Chondrocyte (in vitro differentiated cells): ENCODE data around the gene VPS13A. TPM values are rescaled to one million over a fixed set of nuclear protein-coding genes. Genes with fewer than 3 reads are reported as not detected.
A peak's percentile ranks its signal among the peaks of the same experiment; 100 is the strongest.

Experiments used
- DNase-seq: peaks from one replicate; pipeline ENCODE4 v3.0.0; 2021; ENCODE audit warnings: mixed read lengths, low spot score
- H3K27ac Mint-ChIP-seq: one replicate; pipeline ENCODE4 v1.8.0; 2021; ENCODE audit warnings: mild to moderate bottlenecking, moderate library complexity, mixed read lengths; ENCODE audit not compliant: unreplicated experiment
- H3K27me3 Mint-ChIP-seq: 2 replicates; pipeline ENCODE4 v1.8.0; 2021; ENCODE audit warnings: low read depth, mixed read lengths
- H3K36me3 Mint-ChIP-seq: 2 replicates; pipeline ENCODE4 v1.8.0; 2021; ENCODE audit warnings: low read depth, mixed read lengths
- H3K4me1 Mint-ChIP-seq: 2 replicates; pipeline ENCODE4 v1.8.0; 2021; ENCODE audit warnings: low read depth, mild to moderate bottlenecking, mixed read lengths
- H3K4me3 Mint-ChIP-seq: one replicate; pipeline ENCODE4 v1.8.0; 2021; ENCODE audit warnings: mild to moderate bottlenecking, moderate library complexity, mixed read lengths; ENCODE audit not compliant: unreplicated experiment
- H3K9me3 Mint-ChIP-seq: 2 replicates; pipeline ENCODE4 v1.8.0; 2021; ENCODE audit warnings: low read depth, mixed read lengths
- long read RNA-seq: library from polyadenylated mRNA; stranded (forward); transcript quantifications from one replicate; pipeline ENCODE4 v2.0.0, GENCODE V29; 2021
- total RNA-seq: library from RNA; stranded (reverse); gene quantifications from 3 replicates; pipeline ENCODE4 v1.2.1, GENCODE V29; 2021
- TF ChIP-seq, protein P1 (sequence below): fragments of 200-600 bp; sonication (generic); IDR thresholded peaks from 2 replicates; pipeline ENCODE4 v1.5.0; 2021; ENCODE audit warnings: antibody characterized with exemption, mild to moderate bottlenecking, moderate library complexity

VPS13A gene
- total RNA-seq = 54.1 to 64.1 TPM (median 57.7 TPM) in 3 replicates
- long read RNA-seq, partial matches to known transcripts = 2 of 5 reads
- long read RNA-seq, other reads (novel, unspliced or antisense) = 3 of 5 reads

DNA sequence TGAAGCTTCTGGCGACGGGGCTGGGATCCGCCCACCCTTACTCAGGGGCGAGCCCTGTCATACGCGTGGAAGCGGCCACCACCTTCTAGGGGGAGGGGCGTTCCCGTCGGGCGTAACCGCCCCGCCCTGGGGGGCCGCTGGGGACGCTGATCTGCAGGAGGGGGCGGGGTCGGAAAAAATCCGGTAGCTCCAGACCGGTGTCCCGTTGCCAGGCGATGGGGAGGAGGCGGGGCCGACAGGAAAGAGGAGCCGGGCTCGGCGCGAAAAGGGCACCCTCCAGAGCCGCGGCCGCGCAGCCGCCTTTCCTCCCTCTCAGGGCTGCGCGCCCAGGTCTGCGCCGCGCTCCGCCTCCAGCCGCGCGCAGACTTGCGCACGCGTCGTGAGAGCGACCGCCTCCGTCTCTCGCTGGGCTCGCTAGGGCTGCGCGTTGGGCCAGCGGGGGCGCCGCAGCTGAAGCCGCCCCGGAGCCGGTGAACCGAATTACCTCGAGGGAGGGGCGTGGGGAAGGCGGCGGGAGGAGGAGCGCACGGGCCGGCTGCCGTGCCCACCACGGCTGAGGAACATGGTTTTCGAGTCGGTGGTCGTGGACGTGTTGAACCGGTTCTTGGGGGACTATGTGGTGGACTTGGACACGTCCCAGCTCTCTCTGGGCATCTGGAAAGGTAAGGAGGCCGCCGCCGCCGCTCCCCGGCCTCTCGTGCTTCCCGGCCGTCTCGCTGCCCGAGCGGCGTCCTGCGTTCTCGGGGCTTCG is at the start of gene VPS13A:
TSS of gene VPS13A (plus strand) at position 392 of the 751 bp plus-strand sequence. CDS start at position 563, 171 bp downstream.
- Mint-ChIP-seq H3K4me1 (peaks cover 38% of the 10 kb centered on the region), H3K27me3 (no peaks in the 10 kb centered on the region), H3K27ac (peak within 1 kb of the TSS; percentile 85), H3K4me3 (peak within 1 kb of the TSS; percentile 91), H3K9me3 (no peaks in the 10 kb centered on the region), H3K36me3 (no peaks in the 10 kb centered on the region)
- TF ChIP-seq, protein P1, sequence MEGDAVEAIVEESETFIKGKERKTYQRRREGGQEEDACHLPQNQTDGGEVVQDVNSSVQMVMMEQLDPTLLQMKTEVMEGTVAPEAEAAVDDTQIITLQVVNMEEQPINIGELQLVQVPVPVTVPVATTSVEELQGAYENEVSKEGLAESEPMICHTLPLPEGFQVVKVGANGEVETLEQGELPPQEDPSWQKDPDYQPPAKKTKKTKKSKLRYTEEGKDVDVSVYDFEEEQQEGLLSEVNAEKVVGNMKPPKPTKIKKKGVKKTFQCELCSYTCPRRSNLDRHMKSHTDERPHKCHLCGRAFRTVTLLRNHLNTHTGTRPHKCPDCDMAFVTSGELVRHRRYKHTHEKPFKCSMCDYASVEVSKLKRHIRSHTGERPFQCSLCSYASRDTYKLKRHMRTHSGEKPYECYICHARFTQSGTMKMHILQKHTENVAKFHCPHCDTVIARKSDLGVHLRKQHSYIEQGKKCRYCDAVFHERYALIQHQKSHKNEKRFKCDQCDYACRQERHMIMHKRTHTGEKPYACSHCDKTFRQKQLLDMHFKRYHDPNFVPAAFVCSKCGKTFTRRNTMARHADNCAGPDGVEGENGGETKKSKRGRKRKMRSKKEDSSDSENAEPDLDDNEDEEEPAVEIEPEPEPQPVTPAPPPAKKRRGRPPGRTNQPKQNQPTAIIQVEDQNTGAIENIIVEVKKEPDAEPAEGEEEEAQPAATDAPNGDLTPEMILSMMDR = peak; percentile 65
- peak; percentile 96 for DNase-seq

DNA sequence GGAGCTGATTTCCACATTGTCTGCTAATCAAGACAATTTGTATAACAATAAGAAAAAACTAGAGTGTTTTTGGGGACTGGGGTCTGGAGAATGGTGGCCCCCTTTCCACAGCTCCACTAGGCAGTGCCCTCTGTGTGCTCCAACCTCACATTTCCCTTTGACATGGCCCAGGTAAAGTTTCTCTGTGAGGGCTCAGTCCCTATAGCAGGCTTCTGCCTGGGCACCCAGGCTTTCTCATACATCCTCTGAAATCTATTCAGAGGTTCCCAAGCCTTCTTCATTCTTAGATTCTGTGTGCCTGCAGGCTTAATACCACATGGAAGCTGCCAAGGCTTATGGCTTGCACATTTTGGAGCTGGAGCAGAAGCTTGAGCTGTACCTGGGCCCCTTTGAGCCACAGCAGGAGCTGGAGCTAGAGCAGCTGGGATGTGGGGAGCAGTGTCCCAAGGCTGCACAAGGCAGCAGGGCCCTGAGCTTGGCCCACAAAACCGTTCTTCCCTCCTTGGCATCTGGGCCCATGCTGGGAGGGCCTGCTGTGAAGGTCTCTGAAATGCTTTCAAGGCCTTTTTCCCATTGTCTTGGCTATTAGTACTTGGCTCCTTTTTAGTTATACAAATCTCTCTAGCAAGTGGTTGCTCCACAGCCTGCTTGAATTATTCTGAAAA is 49.1 kb upstream of the VPS13A start:
- Mint-ChIP-seq H3K36me3 (peaks cover 1% of the 10 kb centered on the region), H3K27me3 (peaks cover 51% of the 10 kb centered on the region), H3K4me3 (no peak overlapping the region), H3K4me1 (no peaks in the 10 kb centered on the region), H3K9me3 (peaks cover 2% of the 10 kb centered on the region), H3K27ac (no peak overlapping the region)
- no peak for DNase-seq
- TF ChIP-seq, protein P1 = no peak

DNA sequence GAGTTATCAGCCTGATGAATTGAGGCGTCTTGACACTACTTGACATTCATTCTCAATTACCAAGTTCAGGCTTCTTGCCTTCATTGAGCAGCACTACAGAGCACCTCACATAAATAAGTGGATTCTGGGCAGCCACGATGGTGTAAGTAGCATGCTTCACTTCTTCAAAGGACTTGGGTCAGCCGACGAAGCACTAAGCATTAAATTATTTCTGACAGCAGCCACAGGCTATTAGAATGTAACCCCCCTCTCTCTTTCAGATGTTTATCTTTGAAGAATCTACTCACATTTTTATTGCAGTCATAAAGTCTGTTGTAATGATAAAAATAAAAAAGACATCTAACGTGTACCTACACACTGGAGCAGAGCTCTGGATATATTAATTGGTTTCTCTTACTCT is 45.9 kb upstream of the VPS13A start:
- H3K36me3 Mint-ChIP-seq = peaks cover 1% of the 10 kb centered on the region
- peaks cover 56% of the 10 kb centered on the region for H3K27me3 Mint-ChIP-seq
- peaks cover 2% of the 10 kb centered on the region for H3K9me3 Mint-ChIP-seq
- H3K4me1 Mint-ChIP-seq = no peaks in the 10 kb centered on the region
- DNase-seq = no peak
- no peak overlapping the region for H3K27ac Mint-ChIP-seq
- TF ChIP-seq, protein P1 = no peak
- no peak overlapping the region for H3K4me3 Mint-ChIP-seq

DNA sequence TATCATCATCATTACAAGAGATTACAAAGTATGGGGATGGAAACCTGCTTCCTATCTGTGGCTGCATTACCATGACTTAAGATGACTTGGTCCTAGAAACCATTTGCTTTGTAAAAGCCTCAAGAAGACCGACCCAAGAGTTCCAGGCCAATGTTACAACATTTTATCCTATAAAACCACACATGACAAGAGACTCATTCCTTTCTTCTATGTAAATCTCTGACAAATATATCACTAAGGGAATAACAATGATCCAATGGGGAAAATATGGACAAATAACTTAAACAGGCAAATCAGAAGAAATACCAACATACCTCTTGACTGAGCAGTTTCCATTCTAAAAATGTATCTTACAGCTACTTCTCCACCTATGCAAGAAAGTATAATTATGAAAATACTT is 44.3 kb upstream of the VPS13A start:
- H3K4me1 Mint-ChIP-seq = no peaks in the 10 kb centered on the region
- TF ChIP-seq, protein P1 = no peak
- H3K36me3 Mint-ChIP-seq = peaks cover 1% of the 10 kb centered on the region
- peaks cover 44% of the 10 kb centered on the region for H3K27me3 Mint-ChIP-seq
- no peak overlapping the region for H3K27ac Mint-ChIP-seq
- H3K4me3 Mint-ChIP-seq = no peak overlapping the region
- H3K9me3 Mint-ChIP-seq = peaks cover 5% of the 10 kb centered on the region
- no peak for DNase-seq

DNA sequence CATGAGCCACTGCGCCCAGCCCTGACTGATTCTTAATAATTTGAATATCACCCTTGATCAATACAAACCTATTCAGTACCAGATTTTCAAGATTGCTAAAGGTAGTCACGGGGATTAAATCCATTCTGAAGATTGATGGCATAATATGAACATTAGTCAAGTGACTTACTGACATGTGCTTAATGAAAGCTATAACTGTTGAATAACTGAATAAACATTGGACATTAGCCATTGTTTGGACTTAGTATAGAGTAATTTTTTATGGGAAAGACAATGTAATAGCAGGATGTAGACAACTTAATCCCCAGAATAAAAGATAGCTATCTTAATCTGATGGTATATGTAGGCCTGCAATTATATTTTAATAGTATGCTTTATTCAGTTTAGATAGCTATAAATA is 35.0 kb upstream of the VPS13A start:
- Mint-ChIP-seq H3K4me1 (no peaks in the 10 kb centered on the region), H3K4me3 (no peak overlapping the region), H3K36me3 (peaks cover 2% of the 10 kb centered on the region), H3K9me3 (peaks cover 3% of the 10 kb centered on the region), H3K27me3 (peaks cover 20% of the 10 kb centered on the region), H3K27ac (no peak overlapping the region)
- no peak for DNase-seq
- TF ChIP-seq, protein P1 = no peak
